ENCODE measurements around the gene USP28.

GRCh38 chr11:113847111-113847510 is 28.3 kb downstream of the USP28 start:
- TF ChIP-seq POLR2AphosphoS5 (IDR thresholded peaks at IDR 0.05; ENCODE audit: low read depth, low read length) (no peak), SPI1 (IDR thresholded peaks at IDR 0.05; ENCODE audit: low read depth, low read length) (no peak)
